OCI-LY1 (cell line): Measurements from ENCODE around the gene SEMA6B.

Experiments used
- H2AFZ ChIP-seq: fragments of 200-600 bp; sonication (generic), shearing (Covaris generic); 2 replicates; pipeline ENCODE4 v1.6.0; 2014; ENCODE audit warnings: antibody characterized with exemption, mild to moderate bottlenecking, low read length
- H3F3A ChIP-seq: fragments of 200-600 bp; sonication (generic), shearing (Covaris generic); 2 replicates; pipeline ENCODE4 v1.6.0; 2014; ENCODE audit warnings: mild to moderate bottlenecking, antibody characterized with exemption, low read length, moderate library complexity; ENCODE audit not compliant: insufficient read depth
- H3K27ac ChIP-seq: fragments of 200-600 bp; sonication (generic); 2 replicates; pipeline ENCODE4 v1.5.1; 2014; ENCODE audit warnings: low read length, mixed run types, mild to moderate bottlenecking, low read depth; ENCODE audit not compliant: poor library complexity, severe bottlenecking
- H3K27me3 ChIP-seq: fragments of 200-600 bp; sonication (generic); 2 replicates; pipeline ENCODE4 v1.6.0; 2014; ENCODE audit warnings: antibody characterized with exemption, mild to moderate bottlenecking, low read length, moderate library complexity; ENCODE audit not compliant: insufficient read depth
- H3K36me3 ChIP-seq: fragments of 200-600 bp; sonication (generic); 2 replicates; pipeline ENCODE4 v1.6.1; 2014; ENCODE audit warnings: mild to moderate bottlenecking, antibody characterized with exemption, low read length, moderate library complexity, mixed read lengths; ENCODE audit not compliant: insufficient read depth
- H3K4me1 ChIP-seq: fragments of 200-600 bp; sonication (generic); 2 replicates; pipeline ENCODE4 v1.5.1; 2014; ENCODE audit warnings: mild to moderate bottlenecking, low read length, moderate library complexity; ENCODE audit not compliant: insufficient read depth, severe bottlenecking
- H3K4me2 ChIP-seq: fragments of 200-600 bp; sonication (generic), shearing (Covaris generic); 2 replicates; pipeline ENCODE4 v1.6.1; 2014; ENCODE audit warnings: low read length
- H3K4me3 ChIP-seq: fragments of 200-600 bp; sonication (generic); 2 replicates; pipeline ENCODE4 v1.5.1; 2014; ENCODE audit warnings: low read length, low read depth, mild to moderate bottlenecking, mixed read lengths; ENCODE audit not compliant: poor library complexity, severe bottlenecking
- H3K79me2 ChIP-seq: fragments of 200-600 bp; shearing (Covaris generic); 2 replicates; pipeline ENCODE4 v1.6.1; 2016; ENCODE audit warnings: mixed run types, low read length, mixed read lengths; ENCODE audit not compliant: insufficient read depth
- H3K9ac ChIP-seq: fragments of 200-600 bp; sonication (generic), shearing (Covaris generic); 2 replicates; pipeline ENCODE4 v1.6.1; 2014; ENCODE audit warnings: mild to moderate bottlenecking, low read length, mixed read lengths
- H3K9me2 ChIP-seq: fragments of 200-600 bp; sonication (generic), shearing (Covaris generic); 2 replicates; pipeline ENCODE4 v1.6.1; 2014; ENCODE audit warnings: low read depth, mild to moderate bottlenecking, low read length, mixed read lengths
- H3K9me3 ChIP-seq: fragments of 200-600 bp; shearing (Covaris generic); 2 replicates; pipeline ENCODE4 v1.6.1; 2014; ENCODE audit warnings: low read length, mixed read lengths
- H4K20me1 ChIP-seq: fragments of 200-600 bp; sonication (generic), shearing (Covaris generic); 2 replicates; pipeline ENCODE4 v1.6.0; 2016; ENCODE audit warnings: mild to moderate bottlenecking, low read length; ENCODE audit not compliant: insufficient read depth
- CTCF ChIP-seq: fragments of 200-600 bp; sonication (generic), shearing (Covaris generic); IDR thresholded peaks from 2 replicates; pipeline ENCODE4 v1.5.1; 2017; ENCODE audit warnings: mild to moderate bottlenecking, antibody characterized with exemption, low read length, moderate library complexity, mixed read lengths
- EZH2 ChIP-seq: fragments of 200-600 bp; sonication (generic), shearing (Covaris generic); IDR thresholded peaks from 2 replicates; pipeline ENCODE4 v1.8.0; 2017; ENCODE audit warnings: borderline replicate concordance, mixed run types, mild to moderate bottlenecking, antibody characterized with exemption, low read length, moderate library complexity, mixed read lengths

The SEMA6B gene

DNA sequence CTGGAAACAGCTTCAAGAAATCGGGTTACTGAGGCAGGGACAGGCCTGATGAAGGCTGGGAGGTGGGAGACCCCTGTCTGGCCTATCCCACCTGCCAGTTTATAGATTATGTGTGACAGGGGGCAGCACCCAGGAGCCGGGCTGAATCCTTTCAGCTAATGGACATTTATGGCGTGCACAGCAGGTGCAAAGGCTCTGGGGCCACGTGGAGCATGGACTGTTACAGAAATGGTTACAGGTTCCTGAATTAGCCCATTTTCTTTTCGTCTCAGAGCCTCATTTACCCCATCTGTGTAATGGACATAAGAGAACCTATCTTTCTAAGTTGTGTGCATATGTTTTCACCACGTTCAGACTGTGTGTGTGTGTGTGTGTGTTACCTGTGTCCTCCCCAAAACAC lies 45.4 kb upstream of the SEMA6B start:
- Histone ChIP-seq H3K27ac (no peak overlapping the region), H3K4me3 (no peak overlapping the region), H3K36me3 (no peaks in the 10 kb centered on the region), H3K27me3 (peaks cover 8% of the 10 kb centered on the region; the same call in 1 of the 2 replicates), H3K4me2 (no peak overlapping the region), H3K4me1 (peaks cover 8% of the 10 kb centered on the region), H3K79me2 (no peaks in the 10 kb centered on the region), H3K9me2 (no peaks in the 10 kb centered on the region), H2AFZ (no peak overlapping the region), H3F3A (no peaks in the 10 kb centered on the region), H3K9ac (no peak overlapping the region), H4K20me1 (no peaks in the 10 kb centered on the region), H3K9me3 (no peaks in the 10 kb centered on the region)
- TF ChIP-seq CTCF (no peak), EZH2 (no peak)

- H3K9me2 ChIP-seq, result no peaks in the 10 kb centered on the region
- H3F3A ChIP-seq, result no peaks in the 10 kb centered on the region
- no peaks in the 10 kb centered on the region for H3K36me3 ChIP-seq
- TF ChIP-seq EZH2 (no peak), CTCF (no peak)
- H3K27ac ChIP-seq, result no peak overlapping the region
- H3K9me3 ChIP-seq, result no peaks in the 10 kb centered on the region
- no peak overlapping the region for H3K4me3 ChIP-seq
- no peak overlapping the region for H2AFZ ChIP-seq
- H3K79me2 ChIP-seq, result no peaks in the 10 kb centered on the region
- peaks cover 8% of the 10 kb centered on the region; the same call in 1 of the 2 replicates for H3K27me3 ChIP-seq
- no peak overlapping the region for H3K9ac ChIP-seq
- no peak overlapping the region for H3K4me2 ChIP-seq
- H4K20me1 ChIP-seq, result no peaks in the 10 kb centered on the region
- peaks cover 12% of the 10 kb centered on the region for H3K4me1 ChIP-seq
These were observed 43.4 kb upstream of the SEMA6B start for GRCh38 chr19:4602915-4603314.

- Histone ChIP-seq H3K36me3 (no peaks in the 10 kb centered on the region), H3K4me3 (no peak overlapping the region), H2AFZ (no peak overlapping the region), H3K9ac (no peak overlapping the region), H3K79me2 (no peaks in the 10 kb centered on the region), H3K4me1 (peaks cover 10% of the 10 kb centered on the region), H3K4me2 (no peak overlapping the region), H3K9me2 (no peaks in the 10 kb centered on the region), H4K20me1 (no peaks in the 10 kb centered on the region), H3K27me3 (peaks cover 6% of the 10 kb centered on the region; the same call in 1 of the 2 replicates), H3K9me3 (no peaks in the 10 kb centered on the region), H3F3A (no peaks in the 10 kb centered on the region), H3K27ac (no peak overlapping the region)
- TF ChIP-seq CTCF (no peak), EZH2 (no peak)
These were observed 42.8 kb upstream of the SEMA6B start for GRCh38 chr19:4602173-4602788.
